ENCODE measurements around the gene PCDHGA6. TPM values are rescaled to one million over a fixed set of nuclear protein-coding genes. Genes with fewer than 3 reads are reported as not detected.
"Not testable (repeated sequence)": the region's sequence is repeated elsewhere in the genome, so short reads cannot be mapped to it uniquely, and the experiment has no call there.

PCDHGA6 gene
- total RNA-seq, 2 donors from 2014 or later = 0.16 to 0.29 TPM

DNA sequence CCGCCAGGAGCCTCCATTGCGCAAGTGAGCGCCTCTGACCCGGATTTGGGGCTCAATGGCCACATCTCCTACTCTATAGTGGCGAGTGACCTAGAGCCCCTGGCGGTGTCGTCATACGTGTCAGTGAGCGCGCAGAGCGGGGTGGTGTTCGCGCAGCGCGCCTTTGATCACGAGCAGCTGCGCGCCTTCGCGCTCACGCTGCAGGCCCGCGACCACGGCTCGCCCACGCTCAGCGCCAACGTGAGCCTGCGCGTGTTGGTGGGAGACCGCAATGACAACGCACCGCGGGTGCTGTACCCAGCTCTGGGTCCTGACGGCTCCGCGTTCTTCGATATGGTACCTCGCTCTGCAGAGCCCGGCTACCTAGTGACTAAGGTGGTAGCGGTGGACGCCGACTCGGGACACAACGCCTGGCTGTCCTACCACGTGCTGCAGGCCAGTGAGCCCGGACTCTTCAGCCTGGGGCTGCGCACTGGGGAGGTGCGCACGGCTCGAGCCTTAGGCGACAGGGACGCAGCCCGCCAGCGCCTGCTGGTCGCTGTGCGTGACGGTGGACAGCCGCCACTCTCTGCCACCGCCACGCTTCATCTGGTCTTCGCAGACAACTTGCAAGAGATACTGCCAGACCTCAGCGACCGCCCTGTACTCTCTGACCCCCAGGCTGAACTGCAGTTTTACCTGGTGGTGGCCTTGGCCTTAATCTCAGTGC, 36.1 kb downstream of the PCDHGA6 start:
- Mint-ChIP-seq H3K36me3 (ENCODE audit: insufficient read depth in 2 of 2) (peaks cover 18 to 35% of the 10 kb centered on the region in 2 donors), H3K27ac (no peak overlapping the region), H3K9me3 (peaks cover 11 to 12% of the 10 kb centered on the region in 2 donors), H3K4me3 (no peak overlapping the region), H3K27me3 (ENCODE audit: low read depth) (peaks cover 84% of the 10 kb centered on the region), H3K4me1 (ENCODE audit: low read depth) (peaks cover 25% of the 10 kb centered on the region)
- DNase-seq = no peak
- no peak for ATAC-seq (replicated peaks in 1 of 2)

DNA sequence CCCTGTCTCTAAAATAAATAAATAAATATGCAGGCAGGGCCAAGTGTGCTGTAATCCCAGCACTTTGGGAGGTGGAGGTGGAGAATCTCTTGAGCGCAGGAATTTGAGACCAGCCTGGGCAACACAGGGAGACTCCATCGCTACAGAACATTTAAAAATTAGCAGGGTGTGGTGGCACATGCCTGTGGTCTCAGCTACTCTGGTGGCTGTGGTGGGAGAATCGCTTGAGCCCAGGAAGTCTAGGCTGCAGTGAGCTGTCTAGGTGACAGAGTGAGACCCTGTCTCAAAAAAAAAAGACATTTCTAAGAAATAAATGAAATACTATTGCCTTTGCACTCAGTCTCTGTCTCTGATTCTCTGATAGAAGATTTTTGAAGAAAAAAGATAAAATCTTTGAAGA, 37.9 kb downstream of the PCDHGA6 start:
- Mint-ChIP-seq H3K36me3 (ENCODE audit: insufficient read depth in 2 of 2) (peaks cover 14 to 31% of the 10 kb centered on the region in 2 donors), H3K9me3 (peaks cover 8 to 12% of the 10 kb centered on the region in 2 donors), H3K27ac (no peak overlapping the region), H3K4me3 (no peak overlapping the region), H3K4me1 (ENCODE audit: low read depth) (peaks cover 31% of the 10 kb centered on the region), H3K27me3 (ENCODE audit: low read depth) (peaks cover 79% of the 10 kb centered on the region)
- no peak for ATAC-seq (replicated peaks in 1 of 2)
- no peak for DNase-seq

DNA sequence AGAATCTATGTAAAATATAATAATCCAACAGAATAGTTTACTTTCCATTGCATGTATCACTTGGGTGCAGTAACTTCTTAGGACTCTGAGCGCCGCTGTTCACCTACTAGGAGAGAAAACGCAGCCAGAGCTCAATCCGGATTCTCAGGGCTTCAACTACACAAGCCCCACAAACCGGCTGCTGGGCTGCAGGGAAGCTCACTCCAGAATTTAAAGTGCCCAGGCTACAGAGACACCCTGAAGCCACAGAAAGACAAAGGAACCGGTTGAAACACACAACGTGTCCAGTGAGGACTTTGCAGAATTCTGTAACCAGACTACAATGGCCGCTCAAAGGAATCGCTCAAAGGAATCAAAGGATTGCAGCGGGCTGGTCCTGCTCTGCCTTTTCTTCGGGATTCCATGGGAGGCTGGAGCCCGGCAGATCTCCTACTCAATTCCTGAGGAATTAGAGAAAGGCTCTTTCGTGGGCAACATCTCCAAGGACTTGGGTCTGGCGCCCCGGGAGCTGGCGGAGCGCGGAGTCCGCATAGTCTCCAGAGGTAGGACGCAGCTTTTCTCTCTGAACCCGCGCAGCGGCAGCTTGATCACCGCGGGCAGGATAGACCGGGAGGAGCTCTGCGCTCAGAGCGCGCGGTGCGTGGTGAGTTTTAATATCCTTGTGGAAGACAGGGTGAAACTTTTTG, 39.3 kb downstream of the PCDHGA6 start, which contains the start of gene PCDHGA10:
PCDHGA10 (plus strand) TSS at position 134 of the 686 bp plus-strand sequence; CDS start at position 323, 189 bp downstream.
- peak; percentile 80 to 81 for ATAC-seq (replicated peaks in 1 of 2)
- peaks cover 10 to 12% of the 10 kb centered on the region in 2 donors for H3K9me3 Mint-ChIP-seq
- H3K27ac Mint-ChIP-seq = peak within 1 kb of the TSS; percentile 82
- H3K4me1 Mint-ChIP-seq (ENCODE audit: low read depth) = peaks cover 35% of the 10 kb centered on the region
- peaks cover 79% of the 10 kb centered on the region for H3K27me3 Mint-ChIP-seq (ENCODE audit: low read depth)
- H3K36me3 Mint-ChIP-seq (ENCODE audit: insufficient read depth in 2 of 2) = peaks cover 17 to 28% of the 10 kb centered on the region in 2 donors
- DNase-seq = peak; percentile 61 to 69
- H3K4me3 Mint-ChIP-seq = peak within 1 kb of the TSS; percentile 91 to 92

DNA sequence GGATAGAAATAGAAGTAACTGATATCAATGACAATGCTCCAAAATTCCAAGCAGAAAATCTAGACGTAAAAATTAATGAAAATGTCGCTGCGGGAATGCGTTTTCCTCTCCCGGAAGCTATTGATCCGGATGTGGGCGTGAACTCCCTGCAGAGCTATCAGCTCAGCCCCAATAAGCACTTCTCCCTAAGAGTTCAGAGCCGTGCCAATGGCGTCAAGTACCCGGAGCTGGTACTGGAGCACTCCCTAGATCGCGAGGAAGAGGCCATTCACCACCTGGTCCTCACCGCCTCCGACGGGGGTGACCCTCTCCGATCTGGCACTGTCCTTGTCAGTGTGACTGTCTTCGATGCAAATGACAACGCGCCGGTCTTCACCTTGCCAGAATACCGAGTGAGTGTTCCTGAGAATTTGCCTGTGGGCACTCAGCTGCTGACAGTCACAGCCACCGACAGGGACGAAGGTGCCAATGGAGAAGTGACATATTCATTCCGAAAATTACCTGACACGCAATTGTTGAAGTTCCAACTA, 39.9 kb downstream of the PCDHGA6 start:
- no peak for DNase-seq
- peak overlapping the region; percentile 82 for H3K27ac Mint-ChIP-seq

DNA sequence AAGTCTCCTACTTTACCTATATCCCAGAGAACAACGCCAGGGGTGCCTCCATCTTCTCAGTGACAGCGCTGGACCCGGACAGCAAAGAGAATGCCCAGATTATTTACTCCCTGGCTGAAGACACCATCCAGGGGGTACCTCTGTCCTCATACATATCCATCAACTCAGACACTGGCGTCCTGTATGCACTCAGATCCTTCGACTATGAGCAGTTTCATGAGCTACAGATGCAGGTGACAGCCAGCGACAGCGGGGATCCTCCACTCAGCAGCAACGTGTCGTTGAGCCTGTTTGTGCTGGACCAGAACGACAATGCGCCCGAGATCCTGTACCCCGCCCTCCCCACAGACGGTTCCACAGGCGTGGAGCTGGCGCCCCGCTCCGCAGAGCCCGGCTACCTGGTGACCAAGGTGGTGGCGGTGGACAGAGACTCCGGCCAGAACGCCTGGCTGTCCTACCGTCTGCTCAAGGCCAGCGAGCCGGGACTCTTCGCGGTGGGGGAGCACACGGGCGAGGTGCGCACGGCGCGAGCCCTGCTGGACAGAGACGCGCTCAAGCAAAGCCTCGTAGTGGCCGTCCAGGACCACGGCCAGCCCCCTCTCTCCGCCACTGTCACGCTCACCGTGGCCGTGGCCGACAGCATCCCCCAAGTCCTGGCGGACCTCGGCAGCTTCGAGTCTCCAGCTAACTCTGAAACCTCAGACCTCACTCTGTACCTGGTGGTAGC, 41.0 kb downstream of the PCDHGA6 start:
- Mint-ChIP-seq H3K4me3 (peak overlapping the region; percentile 19 to 37), H3K27me3 (ENCODE audit: low read depth) (peaks cover 80% of the 10 kb centered on the region), H3K4me1 (ENCODE audit: low read depth) (peaks cover 32% of the 10 kb centered on the region), H3K36me3 (ENCODE audit: insufficient read depth in 2 of 2) (peaks cover 20 to 27% of the 10 kb centered on the region in 2 donors)
- H3K27ac Mint-ChIP-seq; DNase-seq; ATAC-seq (replicated peaks in 1 of 2); H3K9me3 Mint-ChIP-seq: not testable (repeated sequence)

More for the DNA sequence above, 39.9 kb downstream of the PCDHGA6 start:
- Mint-ChIP-seq H3K4me3 (peak overlapping the region; percentile 91 to 92), H3K9me3 (peaks cover 12 to 13% of the 10 kb centered on the region in 2 donors), H3K36me3 (ENCODE audit: insufficient read depth in 2 of 2) (peaks cover 20 to 29% of the 10 kb centered on the region in 2 donors), H3K4me1 (ENCODE audit: low read depth) (peaks cover 37% of the 10 kb centered on the region), H3K27me3 (ENCODE audit: low read depth) (peaks cover 79% of the 10 kb centered on the region)
- no peak for ATAC-seq (replicated peaks in 1 of 2)

DNA sequence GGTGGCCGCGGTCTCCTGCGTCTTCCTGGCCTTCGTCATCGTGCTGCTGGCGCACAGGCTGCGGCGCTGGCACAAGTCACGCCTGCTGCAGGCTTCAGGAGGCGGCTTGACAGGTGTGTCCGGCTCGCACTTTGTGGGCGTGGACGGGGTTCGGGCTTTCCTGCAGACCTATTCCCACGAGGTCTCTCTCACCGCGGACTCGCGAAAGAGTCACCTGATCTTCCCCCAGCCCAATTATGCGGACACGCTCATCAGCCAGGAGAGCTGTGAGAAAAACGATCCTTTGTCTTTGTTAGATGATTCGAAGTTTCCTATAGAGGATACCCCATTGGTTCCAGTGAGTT, 41.6 kb downstream of the PCDHGA6 start:
- peak overlapping the region; percentile 37 to 59 for H3K4me3 Mint-ChIP-seq

DNA sequence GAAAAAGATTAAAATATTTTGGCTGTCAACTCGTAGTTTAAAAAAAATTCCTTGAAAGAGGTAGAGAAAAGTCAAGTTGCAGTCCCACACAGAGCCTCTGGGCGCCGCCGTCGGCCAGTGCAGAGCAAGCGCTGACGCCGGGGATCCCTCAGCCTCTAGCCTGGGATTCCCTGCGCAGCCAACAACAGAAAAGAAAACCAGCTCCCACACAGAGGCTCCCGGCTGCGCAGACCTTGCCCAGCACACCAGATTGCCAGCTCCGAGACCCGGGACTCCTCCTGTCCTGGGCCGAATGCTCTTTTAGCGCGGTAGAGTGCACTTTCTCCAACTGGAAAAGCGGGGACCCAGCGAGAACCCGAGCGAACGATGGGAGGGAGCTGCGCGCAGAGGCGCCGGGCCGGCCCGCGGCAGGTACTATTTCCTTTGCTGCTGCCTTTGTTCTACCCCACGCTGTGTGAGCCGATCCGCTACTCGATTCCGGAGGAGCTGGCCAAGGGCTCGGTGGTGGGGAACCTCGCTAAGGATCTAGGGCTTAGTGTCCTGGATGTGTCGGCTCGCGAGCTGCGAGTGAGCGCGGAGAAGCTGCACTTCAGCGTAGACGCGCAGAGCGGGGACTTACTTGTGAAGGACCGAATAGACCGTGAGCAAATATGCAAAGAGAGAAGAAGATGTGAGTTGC, 43.9 kb downstream of the PCDHGA6 start, which contains the start of gene PCDHGB7:
PCDHGB7 (plus strand) TSS at position 184 of the 679 bp plus-strand sequence; CDS start at position 367, 183 bp downstream.
- peak within 1 kb of the TSS; percentile 77 for H3K27ac Mint-ChIP-seq
- peaks cover 46% of the 10 kb centered on the region for H3K4me1 Mint-ChIP-seq (ENCODE audit: low read depth)
- peaks cover 17 to 43% of the 10 kb centered on the region in 2 donors for H3K36me3 Mint-ChIP-seq (ENCODE audit: insufficient read depth in 2 of 2)
- peak within 1 kb of the TSS; percentile 77 to 86 for H3K4me3 Mint-ChIP-seq
- DNase-seq (peak; percentile 67 to 71), ATAC-seq (replicated peaks in 1 of 2) (peak; percentile 77 to 79)
- H3K9me3 Mint-ChIP-seq = not testable (repeated sequence)
- peaks cover 90% of the 10 kb centered on the region for H3K27me3 Mint-ChIP-seq (ENCODE audit: low read depth)

More for the DNA sequence above, 41.6 kb downstream of the PCDHGA6 start:
- Mint-ChIP-seq H3K4me1 (ENCODE audit: low read depth) (peaks cover 32% of the 10 kb centered on the region), H3K27me3 (ENCODE audit: low read depth) (peaks cover 80% of the 10 kb centered on the region), H3K9me3 (peaks cover 8 to 11% of the 10 kb centered on the region in 2 donors), H3K36me3 (ENCODE audit: insufficient read depth in 2 of 2) (peaks cover 19 to 28% of the 10 kb centered on the region in 2 donors)
- DNase-seq; ATAC-seq (replicated peaks in 1 of 2); H3K27ac Mint-ChIP-seq: not testable (repeated sequence)

DNA sequence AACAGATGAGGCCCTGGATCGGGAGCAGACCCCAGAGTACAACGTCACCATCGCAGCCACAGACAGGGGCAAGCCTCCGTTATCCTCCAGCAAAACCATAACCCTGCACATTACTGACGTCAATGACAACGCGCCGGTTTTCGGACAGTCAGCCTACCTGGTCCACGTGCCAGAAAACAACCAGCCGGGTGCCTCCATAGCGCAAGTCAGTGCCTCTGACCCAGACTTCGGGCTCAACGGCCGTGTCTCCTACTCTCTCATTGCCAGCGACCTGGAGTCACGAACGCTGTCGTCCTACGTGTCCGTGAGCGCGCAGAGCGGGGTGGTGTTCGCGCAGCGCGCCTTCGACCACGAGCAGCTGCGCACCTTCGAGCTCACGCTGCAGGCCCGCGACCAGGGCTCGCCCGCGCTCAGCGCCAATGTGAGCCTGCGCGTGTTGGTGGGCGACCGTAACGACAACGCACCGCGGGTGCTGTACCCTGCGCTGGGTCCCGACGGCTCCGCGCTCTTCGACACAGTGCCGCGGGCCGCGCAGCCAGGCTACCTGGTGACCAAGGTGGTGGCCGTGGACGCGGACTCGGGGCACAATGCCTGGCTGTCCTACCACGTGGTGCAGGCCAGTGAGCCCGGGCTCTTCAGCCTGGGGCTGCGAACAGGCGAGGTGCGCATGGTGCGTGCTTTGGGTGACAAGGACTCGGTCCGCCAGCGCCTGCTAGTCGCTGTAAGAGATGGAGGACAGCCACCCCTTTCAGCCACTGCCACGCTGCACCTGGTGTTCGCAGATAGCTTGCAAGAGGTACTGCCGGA, 45.6 kb downstream of the PCDHGA6 start:
- H3K27ac Mint-ChIP-seq = no peak overlapping the region
- ATAC-seq (replicated peaks in 1 of 2) = no peak
- no peak overlapping the region for H3K4me3 Mint-ChIP-seq
- peaks cover 8 to 14% of the 10 kb centered on the region in 2 donors for H3K9me3 Mint-ChIP-seq
- no peak for DNase-seq
- peaks cover 23 to 35% of the 10 kb centered on the region in 2 donors for H3K36me3 Mint-ChIP-seq (ENCODE audit: insufficient read depth in 2 of 2)
- H3K27me3 Mint-ChIP-seq (ENCODE audit: low read depth) = peaks cover 86% of the 10 kb centered on the region
- peaks cover 31% of the 10 kb centered on the region for H3K4me1 Mint-ChIP-seq (ENCODE audit: low read depth)

DNA sequence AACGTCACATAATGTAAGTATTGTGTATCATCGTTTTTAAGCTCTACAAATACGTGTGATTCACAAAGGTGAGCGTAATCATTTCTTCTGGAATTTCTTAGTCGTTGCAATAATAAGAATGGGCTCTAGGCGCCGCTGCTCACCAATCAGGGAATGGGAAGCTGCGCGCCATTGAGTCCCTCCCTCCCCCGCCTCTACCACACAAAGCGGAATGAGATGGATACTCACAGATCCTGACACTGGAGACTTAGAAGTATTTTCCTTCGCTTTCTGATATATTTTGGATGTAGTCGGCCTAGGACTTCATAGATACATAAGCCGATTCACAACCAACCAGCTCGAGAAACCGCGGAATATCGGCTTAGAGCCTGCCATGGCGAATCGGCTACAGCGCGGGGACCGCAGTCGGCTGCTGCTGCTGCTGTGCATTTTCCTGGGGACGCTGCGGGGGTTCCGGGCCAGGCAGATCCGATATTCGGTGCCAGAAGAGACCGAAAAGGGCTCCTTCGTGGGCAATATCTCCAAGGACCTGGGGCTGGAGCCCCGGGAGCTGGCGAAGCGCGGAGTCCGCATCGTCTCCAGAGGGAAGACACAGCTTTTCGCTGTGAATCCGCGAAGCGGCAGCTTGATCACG, 47.3 kb downstream of the PCDHGA6 start, which contains the start of gene PCDHGA11:
PCDHGA11 (plus strand) TSS at position 197 of the 634 bp plus-strand sequence; CDS start at position 374, 177 bp downstream.
- H3K36me3 Mint-ChIP-seq (ENCODE audit: insufficient read depth in 2 of 2) = peaks cover 19 to 34% of the 10 kb centered on the region in 2 donors
- peaks cover 5 to 12% of the 10 kb centered on the region in 2 donors for H3K9me3 Mint-ChIP-seq
- peaks cover 85% of the 10 kb centered on the region for H3K27me3 Mint-ChIP-seq (ENCODE audit: low read depth)
- H3K4me1 Mint-ChIP-seq (ENCODE audit: low read depth) = peaks cover 20% of the 10 kb centered on the region
- DNase-seq = peak; percentile 56 to 58
- ATAC-seq (replicated peaks in 1 of 2) = peak; percentile 48 to 49
- peak within 1 kb of the TSS; percentile 85 to 87 for H3K4me3 Mint-ChIP-seq
- peak within 1 kb of the TSS; percentile 80 for H3K27ac Mint-ChIP-seq

DNA sequence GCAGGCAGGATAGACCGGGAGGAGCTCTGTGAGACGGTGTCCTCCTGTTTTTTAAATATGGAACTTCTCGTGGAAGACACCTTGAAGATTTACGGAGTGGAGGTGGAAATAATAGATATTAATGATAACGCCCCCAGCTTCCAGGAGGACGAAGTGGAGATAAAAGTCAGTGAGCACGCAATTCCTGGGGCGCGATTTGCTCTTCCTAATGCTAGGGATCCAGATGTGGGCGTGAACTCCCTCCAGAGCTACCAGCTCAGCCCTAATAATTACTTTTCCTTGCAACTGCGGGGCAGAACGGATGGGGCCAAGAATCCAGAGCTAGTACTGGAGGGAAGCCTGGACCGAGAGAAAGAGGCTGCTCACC, 47.8 kb downstream of the PCDHGA6 start:
- Mint-ChIP-seq H3K4me3 (peak overlapping the region; percentile 85 to 87), H3K4me1 (ENCODE audit: low read depth) (peaks cover 20% of the 10 kb centered on the region), H3K27ac (peak overlapping the region; percentile 38), H3K27me3 (ENCODE audit: low read depth) (peaks cover 88% of the 10 kb centered on the region), H3K36me3 (ENCODE audit: insufficient read depth in 2 of 2) (peaks cover 19 to 34% of the 10 kb centered on the region in 2 donors), H3K9me3 (peaks cover 5 to 12% of the 10 kb centered on the region in 2 donors)
- ATAC-seq (replicated peaks in 1 of 2) = no peak
- DNase-seq = no peak

DNA sequence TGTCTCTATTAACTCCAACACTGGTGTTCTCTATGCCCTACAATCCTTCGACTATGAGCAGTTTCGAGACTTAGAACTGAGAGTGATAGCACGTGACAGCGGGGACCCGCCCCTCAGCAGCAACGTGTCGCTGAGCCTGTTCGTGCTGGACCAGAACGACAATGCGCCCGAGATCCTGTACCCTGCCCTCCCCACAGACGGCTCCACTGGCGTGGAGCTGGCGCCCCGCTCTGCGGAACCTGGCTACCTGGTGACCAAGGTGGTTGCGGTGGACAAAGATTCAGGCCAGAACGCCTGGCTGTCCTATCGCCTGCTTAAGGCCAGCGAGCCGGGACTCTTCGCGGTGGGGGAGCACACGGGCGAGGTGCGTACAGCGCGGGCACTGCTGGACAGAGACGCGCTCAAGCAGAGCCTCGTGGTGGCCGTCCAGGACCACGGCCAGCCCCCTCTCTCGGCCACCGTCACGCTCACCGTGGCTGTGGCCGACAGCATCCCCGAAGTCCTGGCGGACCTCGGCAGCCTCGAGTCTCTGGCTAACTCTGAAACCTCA, 49.1 kb downstream of the PCDHGA6 start:
- H3K27me3 Mint-ChIP-seq (ENCODE audit: low read depth) = peaks cover 87% of the 10 kb centered on the region
- ATAC-seq (replicated peaks in 1 of 2) (no peak), DNase-seq (no peak)
- H3K4me3 Mint-ChIP-seq = no peak overlapping the region
- H3K27ac Mint-ChIP-seq = no peak overlapping the region
- H3K4me1 Mint-ChIP-seq (ENCODE audit: low read depth) = peaks cover 18% of the 10 kb centered on the region
- peaks cover 18 to 34% of the 10 kb centered on the region in 2 donors for H3K36me3 Mint-ChIP-seq (ENCODE audit: insufficient read depth in 2 of 2)
- peaks cover 5 to 12% of the 10 kb centered on the region in 2 donors for H3K9me3 Mint-ChIP-seq
